Activated naive CD4-positive, alpha-beta T cell treated with anti-CD3 and anti-CD28 coated beads, Interleukin-2, amount 50 U/mL, for 24 hours (primary cell): Measurements from ENCODE around the gene ASB18.

Experiments used
- H3K27ac Mint-ChIP-seq: one replicate; pipeline ENCODE4 v1.8.0; 2021; ENCODE audit warnings: mild to moderate bottlenecking, mixed read lengths
- H3K27me3 Mint-ChIP-seq: one replicate; pipeline ENCODE4 v1.8.0; 2021; ENCODE audit warnings: mixed read lengths
- H3K36me3 Mint-ChIP-seq: one replicate; pipeline ENCODE4 v1.8.0; 2021; ENCODE audit warnings: mixed read lengths
- H3K4me1 Mint-ChIP-seq: one replicate; pipeline ENCODE4 v1.8.0; 2021; ENCODE audit warnings: mixed read lengths
- H3K4me3 Mint-ChIP-seq: one replicate; pipeline ENCODE4 v1.8.0; 2021; ENCODE audit warnings: mild to moderate bottlenecking, mixed read lengths
- H3K9me3 Mint-ChIP-seq: one replicate; pipeline ENCODE4 v1.8.0; 2021; ENCODE audit warnings: mixed read lengths

Gene ASB18

GRCh38 chr2:236209535-236209934 is 54.7 kb downstream of the ASB18 start:
- Mint-ChIP-seq H3K4me1 (no peaks in the 10 kb centered on the region), H3K9me3 (no peaks in the 10 kb centered on the region), H3K27me3 (peaks cover 16% of the 10 kb centered on the region), H3K36me3 (no peaks in the 10 kb centered on the region), H3K27ac (no peak overlapping the region), H3K4me3 (no peak overlapping the region)

- H3K27me3 Mint-ChIP-seq = peaks cover 12% of the 10 kb centered on the region
- no peak overlapping the region for H3K4me3 Mint-ChIP-seq
- H3K27ac Mint-ChIP-seq = no peak overlapping the region
- no peaks in the 10 kb centered on the region for H3K4me1 Mint-ChIP-seq
- H3K9me3 Mint-ChIP-seq = no peaks in the 10 kb centered on the region
- H3K36me3 Mint-ChIP-seq = no peaks in the 10 kb centered on the region
These were observed 55.9 kb downstream of the ASB18 start for GRCh38 chr2:236208019-236208926.

- Mint-ChIP-seq H3K27me3 (peaks cover 10% of the 10 kb centered on the region), H3K9me3 (no peaks in the 10 kb centered on the region), H3K27ac (no peak overlapping the region), H3K4me1 (no peaks in the 10 kb centered on the region), H3K4me3 (no peak overlapping the region), H3K36me3 (no peaks in the 10 kb centered on the region)
These were observed 56.7 kb downstream of the ASB18 start for GRCh38 chr2:236207472-236207871.

- peaks cover 10% of the 10 kb centered on the region for H3K27me3 Mint-ChIP-seq
- H3K9me3 Mint-ChIP-seq = no peaks in the 10 kb centered on the region
- H3K27ac Mint-ChIP-seq = no peak overlapping the region
- no peaks in the 10 kb centered on the region for H3K4me1 Mint-ChIP-seq
- H3K4me3 Mint-ChIP-seq = no peak overlapping the region
- no peaks in the 10 kb centered on the region for H3K36me3 Mint-ChIP-seq
These were observed 58.1 kb downstream of the ASB18 start for GRCh38 chr2:236205867-236206645.

GRCh38 chr2:236204953-236205352 is 59.3 kb downstream of the ASB18 start:
- no peaks in the 10 kb centered on the region for H3K36me3 Mint-ChIP-seq
- no peaks in the 10 kb centered on the region for H3K9me3 Mint-ChIP-seq
- no peak overlapping the region for H3K4me3 Mint-ChIP-seq
- no peaks in the 10 kb centered on the region for H3K4me1 Mint-ChIP-seq
- peaks cover 8% of the 10 kb centered on the region for H3K27me3 Mint-ChIP-seq
- H3K27ac Mint-ChIP-seq = no peak overlapping the region

- no peaks in the 10 kb centered on the region for H3K36me3 Mint-ChIP-seq
- no peak overlapping the region for H3K27ac Mint-ChIP-seq
- H3K4me1 Mint-ChIP-seq = no peaks in the 10 kb centered on the region
- H3K9me3 Mint-ChIP-seq = no peaks in the 10 kb centered on the region
- H3K4me3 Mint-ChIP-seq = no peak overlapping the region
- peaks cover 2% of the 10 kb centered on the region for H3K27me3 Mint-ChIP-seq
These were observed 63.8 kb downstream of the ASB18 start for GRCh38 chr2:236200378-236200777.

- H3K27me3 Mint-ChIP-seq = peaks cover 10% of the 10 kb centered on the region
- no peaks in the 10 kb centered on the region for H3K36me3 Mint-ChIP-seq
- no peaks in the 10 kb centered on the region for H3K4me1 Mint-ChIP-seq
- no peaks in the 10 kb centered on the region for H3K9me3 Mint-ChIP-seq
- H3K27ac Mint-ChIP-seq = no peak overlapping the region
- no peak overlapping the region for H3K4me3 Mint-ChIP-seq
These were observed 67.8 kb downstream of the ASB18 start for GRCh38 chr2:236196366-236196765.

DNA sequence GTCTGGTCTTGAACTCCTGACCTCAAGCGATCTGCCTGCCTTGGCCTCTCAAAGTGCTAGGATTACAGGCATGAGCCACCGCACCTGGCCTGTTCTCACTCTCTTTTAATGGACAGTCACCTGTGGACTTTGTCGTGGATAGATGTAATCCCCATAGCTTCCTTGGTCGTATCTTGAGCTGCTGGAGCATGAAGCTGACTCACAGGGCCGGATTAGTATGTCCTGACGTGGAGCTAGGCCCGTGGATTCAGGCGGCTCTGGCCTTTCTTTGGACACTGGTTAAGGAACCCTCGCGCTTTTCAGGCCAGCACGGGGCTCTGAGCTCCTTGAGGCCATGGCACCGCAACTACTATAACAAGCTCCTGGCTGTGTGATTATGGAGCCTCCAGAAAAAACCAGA is 68.5 kb downstream of the ASB18 start:
- Mint-ChIP-seq H3K4me1 (no peaks in the 10 kb centered on the region), H3K27ac (no peak overlapping the region), H3K4me3 (no peak overlapping the region), H3K27me3 (peaks cover 10% of the 10 kb centered on the region), H3K9me3 (no peaks in the 10 kb centered on the region), H3K36me3 (no peaks in the 10 kb centered on the region)

GRCh38 chr2:236194786-236195185 is 69.4 kb downstream of the ASB18 start:
- Mint-ChIP-seq H3K9me3 (no peaks in the 10 kb centered on the region), H3K4me3 (no peak overlapping the region), H3K4me1 (no peaks in the 10 kb centered on the region), H3K36me3 (no peaks in the 10 kb centered on the region), H3K27ac (no peak overlapping the region), H3K27me3 (peaks cover 10% of the 10 kb centered on the region)

GRCh38 chr2:236193026-236193425 is 71.2 kb downstream of the ASB18 start:
- Mint-ChIP-seq H3K9me3 (no peaks in the 10 kb centered on the region), H3K36me3 (no peaks in the 10 kb centered on the region), H3K4me3 (no peak overlapping the region), H3K27ac (no peak overlapping the region), H3K27me3 (peaks cover 10% of the 10 kb centered on the region), H3K4me1 (no peaks in the 10 kb centered on the region)

GRCh38 chr2:236190674-236191073 is 73.5 kb downstream of the ASB18 start:
- Mint-ChIP-seq H3K27me3 (peaks cover 13% of the 10 kb centered on the region), H3K4me3 (no peak overlapping the region)

GRCh38 chr2:236184701-236185100 is 79.5 kb downstream of the ASB18 start:
- no peak overlapping the region for H3K4me3 Mint-ChIP-seq

More at GRCh38 chr2:236190674-236191073, 73.5 kb downstream of the ASB18 start:
- Mint-ChIP-seq H3K9me3 (peaks cover under 1% of the 10 kb centered on the region), H3K4me1 (no peaks in the 10 kb centered on the region), H3K27ac (no peak overlapping the region), H3K36me3 (no peaks in the 10 kb centered on the region)

DNA sequence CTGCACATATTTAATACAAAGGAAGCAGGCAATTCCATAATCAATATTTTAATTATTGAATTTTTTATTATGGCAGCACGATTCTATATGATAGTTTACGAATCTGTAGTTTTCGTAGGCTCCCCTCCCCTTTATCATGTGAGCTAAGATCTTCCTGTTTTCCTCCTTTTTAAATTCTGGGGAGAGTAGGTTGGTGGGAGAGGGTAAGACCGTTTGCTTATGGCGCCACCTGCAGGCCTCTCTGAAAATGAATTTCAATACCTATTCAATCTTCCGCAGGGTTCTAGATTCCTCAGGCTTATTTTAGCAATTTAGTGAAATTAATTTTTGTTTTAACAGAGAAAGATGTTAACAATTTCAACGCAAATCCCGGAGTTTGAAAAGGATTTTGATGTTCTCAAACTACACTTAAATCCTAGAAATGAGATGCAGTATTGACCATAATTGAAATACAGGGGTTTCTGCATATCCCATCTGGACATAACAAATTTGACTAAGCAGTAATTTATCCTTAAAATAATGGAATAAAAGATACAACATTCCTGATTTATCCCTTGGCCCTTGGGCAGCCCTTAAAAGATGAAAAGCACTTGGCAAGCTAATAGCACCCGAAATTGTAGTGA is 83.3 kb downstream of the ASB18 start:
- Mint-ChIP-seq H3K27me3 (peaks cover 57% of the 10 kb centered on the region), H3K36me3 (no peaks in the 10 kb centered on the region), H3K27ac (no peak overlapping the region), H3K4me3 (no peak overlapping the region), H3K4me1 (peaks cover 19% of the 10 kb centered on the region), H3K9me3 (peaks cover 5% of the 10 kb centered on the region)

More at GRCh38 chr2:236184701-236185100, 79.5 kb downstream of the ASB18 start:
- Mint-ChIP-seq H3K4me1 (peaks cover 9% of the 10 kb centered on the region), H3K36me3 (no peaks in the 10 kb centered on the region), H3K27me3 (peaks cover 43% of the 10 kb centered on the region), H3K27ac (no peak overlapping the region), H3K9me3 (peaks cover 5% of the 10 kb centered on the region)

GRCh38 chr2:236180076-236180816 is 84.0 kb downstream of the ASB18 start:
- peaks cover under 1% of the 10 kb centered on the region for H3K9me3 Mint-ChIP-seq
- no peaks in the 10 kb centered on the region for H3K36me3 Mint-ChIP-seq
- peaks cover 56% of the 10 kb centered on the region for H3K27me3 Mint-ChIP-seq
- H3K27ac Mint-ChIP-seq = no peak overlapping the region
- H3K4me1 Mint-ChIP-seq = peaks cover 19% of the 10 kb centered on the region
- H3K4me3 Mint-ChIP-seq = no peak overlapping the region
